ENCODE measurements around the gene SETBP1.

GRCh38 chr18:44897411-44897810 is 216.7 kb downstream of the SETBP1 start:
- TF ChIP-seq PRDM4 (tag by site-specific recombination; IDR thresholded peaks at IDR 0.05) (no peak), ZNF274 (IDR thresholded peaks at IDR 0.05; ENCODE audit: low read length) (no peak), ZNF274 (tag by site-specific recombination; IDR thresholded peaks at IDR 0.05; ENCODE audit: borderline replicate concordance) (no peak), CTCF (tag by site-specific recombination; IDR thresholded peaks at IDR 0.05) (no peak), REST (tag by site-specific recombination; IDR thresholded peaks at IDR 0.05) (no peak), PRDM1 (tag by site-specific recombination; IDR thresholded peaks at IDR 0.05) (no peak)
